Smooth muscle cell (in vitro differentiated cells): ENCODE results near the gene ACOX3. TPM values are rescaled to one million over a fixed set of nuclear protein-coding genes. Genes with fewer than 3 reads are reported as not detected.

Experiments
- DNase-seq: peaks from one replicate; lab custom pipeline; 2025; ENCODE audit not compliant: unreplicated experiment; lab: John Stamatoyannopoulos, UW
- H2AFZ ChIP-seq: fragments of 200-600 bp; sonication (generic); 2 replicates; pipeline ENCODE4 v1.6.0; 2016; ENCODE audit warnings: antibody characterized with exemption, low read depth, mild to moderate bottlenecking
- H3F3A ChIP-seq: fragments of 200-600 bp; sonication (generic); 2 replicates; pipeline ENCODE4 v1.6.0; 2017; ENCODE audit warnings: antibody characterized with exemption, low read depth
- H3K27ac ChIP-seq: fragments of 200-600 bp; sonication (generic); 2 replicates; pipeline ENCODE4 v1.5.1; 2016; ENCODE audit warnings: low read depth, mild to moderate bottlenecking
- H3K27me3 ChIP-seq: fragments of 200-600 bp; sonication (generic); 2 replicates; pipeline ENCODE4 v1.6.1; 2016; ENCODE audit warnings: low read depth, mild to moderate bottlenecking
- H3K36me3 ChIP-seq: fragments of 200-600 bp; sonication (generic); 2 replicates; pipeline ENCODE4 v1.5.1; 2016; ENCODE audit warnings: low read depth
- H3K4me1 ChIP-seq: fragments of 200-600 bp; sonication (generic); 2 replicates; pipeline ENCODE4 v1.5.1; 2016; ENCODE audit warnings: low read depth
- H3K4me2 ChIP-seq: fragments of 200-600 bp; sonication (generic); 2 replicates; pipeline ENCODE4 v1.6.0; 2016; ENCODE audit warnings: mild to moderate bottlenecking
- H3K4me3 ChIP-seq: fragments of 200-600 bp; sonication (generic); 2 replicates; pipeline ENCODE4 v1.5.1; 2016; ENCODE audit warnings: mild to moderate bottlenecking
- H3K79me2 ChIP-seq: fragments of 200-600 bp; sonication (generic); 2 replicates; pipeline ENCODE4 v1.6.0; 2016; ENCODE audit warnings: low read depth, mild to moderate bottlenecking
- H3K9ac ChIP-seq: fragments of 200-600 bp; sonication (generic); 2 replicates; pipeline ENCODE4 v1.6.0; 2016; ENCODE audit warnings: low read depth
- H3K9me3 ChIP-seq: fragments of 200-600 bp; sonication (generic); replicated peaks from 2 replicates; pipeline ENCODE4 v1.5.1; 2016; ENCODE audit warnings: low read depth
- H4K20me1 ChIP-seq: fragments of 200-600 bp; sonication (generic); 2 replicates; pipeline ENCODE4 v1.6.0; 2016; ENCODE audit warnings: low read depth
- WGBS: methylation state at CpG from one replicate; pipeline ENCODE4 v1.1.7; 2016; ENCODE audit warnings: low lambda C conversion rate; 5-methylcytosine and 5-hydroxymethylcytosine counted together
- polyA plus RNA-seq: library from polyadenylated mRNA; unstranded; fragments of >200 nt; fragmentation: Nextera tagmentation; extraction: Ambion mirVana; gene quantifications from 2 replicates; pipeline ENCODE4 v1.2.1, GENCODE V29; 2016
- total RNA-seq: library from RNA; depleted of rRNA; stranded (reverse); fragments of >200 nt; gene quantifications from 2 replicates; pipeline ENCODE4 v1.2.3, GENCODE V29; 2014
- TF ChIP-seq, protein P1 (sequence below): fragments of 200-600 bp; sonication (generic); IDR thresholded peaks from 2 replicates; pipeline ENCODE4 v1.5.1; 2017; ENCODE audit warnings: borderline replicate concordance, mild to moderate bottlenecking, antibody characterized with exemption; ENCODE audit not compliant: insufficient read depth, poor library complexity, severe bottlenecking

ACOX3 gene
- total and polyA plus RNA-seq, 2 experiments from 2014 or later, result 25.0 to 27.9 TPM

DNA sequence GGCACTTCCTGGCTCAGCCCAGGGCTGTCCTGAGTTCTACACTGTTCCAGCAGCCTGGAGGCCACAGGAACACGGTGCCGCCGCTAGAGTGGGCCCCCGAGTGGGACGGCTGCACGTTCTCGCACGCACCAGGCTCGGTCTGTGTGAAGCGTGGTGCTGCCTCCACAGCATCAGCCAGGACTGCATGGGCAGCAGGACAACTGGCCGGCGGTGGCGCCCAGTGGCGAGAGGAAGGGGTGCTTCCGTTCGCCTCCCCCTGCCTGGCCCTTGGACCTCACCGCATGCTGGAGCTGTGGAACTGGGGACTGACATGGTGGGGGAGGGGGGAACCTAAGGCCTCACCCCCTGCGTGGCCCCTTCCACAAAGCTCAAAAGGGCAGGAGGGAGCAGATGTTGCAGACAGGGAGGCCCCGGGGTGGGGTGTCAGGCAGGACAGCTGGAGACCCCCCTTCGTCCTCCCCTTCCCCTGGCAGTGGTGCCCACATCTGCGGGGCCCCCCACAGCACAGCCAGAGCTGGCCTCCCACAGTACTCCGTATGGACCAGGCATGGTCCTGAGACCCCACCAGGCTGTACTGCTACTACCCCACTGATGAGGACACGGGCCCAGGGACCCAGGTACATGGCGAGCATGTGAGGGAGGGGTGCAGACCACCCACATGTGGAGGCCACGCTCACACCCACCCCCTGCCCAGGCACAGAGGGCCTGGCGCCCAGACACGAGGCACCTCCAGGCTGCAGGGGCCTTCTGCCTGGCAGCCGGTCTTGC is 58.5 kb downstream of the ACOX3 start:
- Histone ChIP-seq H4K20me1 (peaks cover 27% of the 10 kb centered on the region), H3K36me3 (no peaks in the 10 kb centered on the region), H3K27ac (no peak overlapping the region), H3K79me2 (no peaks in the 10 kb centered on the region), H2AFZ (no peak overlapping the region), H3K4me2 (no peak overlapping the region), H3K4me1 (peaks cover 2% of the 10 kb centered on the region), H3K4me3 (no peak overlapping the region), H3K9ac (no peak overlapping the region), H3K27me3 (no peaks in the 10 kb centered on the region), H3F3A (no peaks in the 10 kb centered on the region), H3K9me3 (no peaks in the 10 kb centered on the region)
- DNase-seq, result no peak
- WGBS, result 95% methylated on average over 28 of the region's 28 CpGs
- TF ChIP-seq, protein P1, sequence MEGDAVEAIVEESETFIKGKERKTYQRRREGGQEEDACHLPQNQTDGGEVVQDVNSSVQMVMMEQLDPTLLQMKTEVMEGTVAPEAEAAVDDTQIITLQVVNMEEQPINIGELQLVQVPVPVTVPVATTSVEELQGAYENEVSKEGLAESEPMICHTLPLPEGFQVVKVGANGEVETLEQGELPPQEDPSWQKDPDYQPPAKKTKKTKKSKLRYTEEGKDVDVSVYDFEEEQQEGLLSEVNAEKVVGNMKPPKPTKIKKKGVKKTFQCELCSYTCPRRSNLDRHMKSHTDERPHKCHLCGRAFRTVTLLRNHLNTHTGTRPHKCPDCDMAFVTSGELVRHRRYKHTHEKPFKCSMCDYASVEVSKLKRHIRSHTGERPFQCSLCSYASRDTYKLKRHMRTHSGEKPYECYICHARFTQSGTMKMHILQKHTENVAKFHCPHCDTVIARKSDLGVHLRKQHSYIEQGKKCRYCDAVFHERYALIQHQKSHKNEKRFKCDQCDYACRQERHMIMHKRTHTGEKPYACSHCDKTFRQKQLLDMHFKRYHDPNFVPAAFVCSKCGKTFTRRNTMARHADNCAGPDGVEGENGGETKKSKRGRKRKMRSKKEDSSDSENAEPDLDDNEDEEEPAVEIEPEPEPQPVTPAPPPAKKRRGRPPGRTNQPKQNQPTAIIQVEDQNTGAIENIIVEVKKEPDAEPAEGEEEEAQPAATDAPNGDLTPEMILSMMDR, result no peak

DNA sequence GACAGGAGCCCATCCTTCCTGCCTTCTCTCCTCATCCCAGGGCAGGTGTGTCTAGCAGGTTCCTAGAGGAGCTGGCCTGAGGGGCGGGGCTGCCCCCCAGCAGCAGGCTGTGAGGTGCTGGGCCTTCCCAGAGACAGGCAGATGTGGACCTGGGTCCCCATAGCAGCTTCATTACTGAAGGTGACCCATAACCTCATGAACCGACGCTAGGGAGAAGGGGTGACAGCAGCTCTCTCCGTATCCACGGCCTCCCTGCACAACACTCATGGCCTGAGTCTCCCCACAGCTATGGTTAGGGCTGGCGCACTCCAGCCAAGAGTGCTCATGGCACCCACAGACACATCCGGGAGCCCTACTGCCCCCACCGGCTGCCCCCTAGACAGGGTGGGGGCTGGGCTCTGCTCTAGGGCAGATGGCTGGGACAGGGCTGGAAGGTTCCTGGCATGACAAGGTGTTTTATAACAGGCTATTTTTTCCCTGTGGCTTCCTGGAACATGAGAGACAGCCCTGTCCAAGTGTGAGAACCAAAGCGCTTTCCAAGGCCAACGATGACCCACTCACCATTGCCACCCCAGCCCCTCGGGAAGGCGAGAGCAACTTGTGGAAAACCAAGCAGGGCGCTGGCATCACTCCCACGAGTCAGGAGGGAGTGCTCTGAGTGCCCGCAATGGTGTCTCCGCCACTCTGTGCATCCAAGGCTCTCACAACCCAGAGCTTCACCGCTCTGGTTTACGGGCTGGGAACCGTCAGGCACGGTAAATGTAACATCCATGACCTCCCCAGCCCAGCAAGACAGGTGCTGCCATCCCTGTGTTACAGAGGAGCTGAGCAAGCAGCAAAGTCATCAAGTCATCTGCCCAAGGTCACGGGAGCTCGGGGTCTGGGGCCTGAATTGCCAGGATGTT is 59.8 kb downstream of the ACOX3 start:
- no peak overlapping the region for H3K9ac ChIP-seq
- TF ChIP-seq, protein P1, result no peak
- WGBS, result 98% methylated on average over 22 of the region's 22 CpGs
- no peaks in the 10 kb centered on the region for H3K36me3 ChIP-seq
- H3K9me3 ChIP-seq, result no peaks in the 10 kb centered on the region
- H3K79me2 ChIP-seq, result no peaks in the 10 kb centered on the region
- H3F3A ChIP-seq, result no peaks in the 10 kb centered on the region
- no peak for DNase-seq
- H3K4me3 ChIP-seq, result no peak overlapping the region
- H3K4me1 ChIP-seq, result peaks cover 2% of the 10 kb centered on the region
- H3K27ac ChIP-seq, result no peak overlapping the region
- peaks cover 24% of the 10 kb centered on the region for H4K20me1 ChIP-seq
- H3K27me3 ChIP-seq, result no peaks in the 10 kb centered on the region
- H2AFZ ChIP-seq, result no peak overlapping the region
- H3K4me2 ChIP-seq, result no peak overlapping the region

DNA sequence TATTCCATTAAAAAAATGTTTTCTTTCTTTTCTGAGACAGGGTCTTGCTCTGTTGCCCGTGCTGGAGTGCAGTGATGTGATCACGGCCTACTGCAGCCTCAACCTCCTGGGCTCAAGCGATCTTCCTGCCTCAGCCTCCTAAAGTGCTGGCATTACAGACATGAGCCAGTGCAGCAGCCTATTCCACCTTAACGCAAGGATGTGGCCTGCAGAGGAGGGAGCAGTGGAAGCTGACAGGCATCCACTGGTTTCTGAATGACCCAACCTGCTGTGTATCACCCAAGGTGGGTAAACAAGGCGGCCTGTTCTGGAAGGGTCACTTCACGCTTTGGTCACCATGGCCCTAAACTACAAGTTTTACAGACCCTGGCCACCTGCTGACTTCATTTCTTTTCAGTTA is 60.8 kb downstream of the ACOX3 start:
- no peaks in the 10 kb centered on the region for H3K36me3 ChIP-seq
- no peak overlapping the region for H3K9ac ChIP-seq
- H3F3A ChIP-seq, result no peaks in the 10 kb centered on the region
- no peak overlapping the region for H3K27ac ChIP-seq
- no peaks in the 10 kb centered on the region for H3K9me3 ChIP-seq
- H3K4me1 ChIP-seq, result peaks cover 2% of the 10 kb centered on the region
- H3K79me2 ChIP-seq, result no peaks in the 10 kb centered on the region
- TF ChIP-seq, protein P1, result no peak
- H4K20me1 ChIP-seq, result peaks cover 16% of the 10 kb centered on the region
- H3K4me3 ChIP-seq, result no peak overlapping the region
- no peaks in the 10 kb centered on the region for H3K27me3 ChIP-seq
- no peak overlapping the region for H3K4me2 ChIP-seq
- DNase-seq, result no peak
- no peak overlapping the region for H2AFZ ChIP-seq
- WGBS, result 99% methylated on average over 6 of the region's 6 CpGs
